ENCODE measurements around the gene SNX19.

The SNX19 gene

DNA sequence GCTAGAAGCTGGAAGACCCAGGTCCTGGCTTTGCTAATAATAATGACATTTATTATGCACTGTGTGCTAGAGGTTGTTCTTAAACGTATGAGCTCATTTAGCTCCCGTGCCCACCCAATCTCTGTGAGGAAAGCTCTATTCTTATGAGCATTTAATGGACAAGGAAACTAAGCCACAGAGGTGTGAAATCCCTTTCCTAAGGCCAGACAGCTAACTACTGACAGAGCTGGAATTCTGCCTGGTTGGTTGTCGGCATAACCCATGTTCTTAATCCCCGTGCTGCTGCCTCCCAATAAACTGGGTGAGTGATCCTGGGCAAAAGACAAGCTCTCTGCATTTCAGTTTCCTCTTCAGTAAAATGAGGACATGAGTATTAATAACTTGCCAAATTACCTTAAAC lies 49.4 kb downstream of the SNX19 start:
- no peaks in the 10 kb centered on the region for H3K36me3 ChIP-seq (replicated peaks; ENCODE audit: low read depth, low read length)
- H3K4me3 ChIP-seq (ENCODE audit: low read length) = no peak overlapping the region
- no peak overlapping the region for H3K9ac ChIP-seq (ENCODE audit: low read length)
- no peaks in the 10 kb centered on the region for H3K27me3 ChIP-seq (ENCODE audit: low read depth, low read length)
- no peaks in the 10 kb centered on the region for H4K20me1 ChIP-seq (ENCODE audit: insufficient read depth, low read length)
- H3K27ac ChIP-seq (ENCODE audit: low read length) = no peak overlapping the region
- no peaks in the 10 kb centered on the region for H3K9me3 ChIP-seq (ENCODE audit: insufficient read depth, low read length)
- no peak for TF ChIP-seq EZH2phosphoT487 (IDR thresholded peaks at IDR 0.05; ENCODE audit: low read depth)
- TF ChIP-seq, protein P1, sequence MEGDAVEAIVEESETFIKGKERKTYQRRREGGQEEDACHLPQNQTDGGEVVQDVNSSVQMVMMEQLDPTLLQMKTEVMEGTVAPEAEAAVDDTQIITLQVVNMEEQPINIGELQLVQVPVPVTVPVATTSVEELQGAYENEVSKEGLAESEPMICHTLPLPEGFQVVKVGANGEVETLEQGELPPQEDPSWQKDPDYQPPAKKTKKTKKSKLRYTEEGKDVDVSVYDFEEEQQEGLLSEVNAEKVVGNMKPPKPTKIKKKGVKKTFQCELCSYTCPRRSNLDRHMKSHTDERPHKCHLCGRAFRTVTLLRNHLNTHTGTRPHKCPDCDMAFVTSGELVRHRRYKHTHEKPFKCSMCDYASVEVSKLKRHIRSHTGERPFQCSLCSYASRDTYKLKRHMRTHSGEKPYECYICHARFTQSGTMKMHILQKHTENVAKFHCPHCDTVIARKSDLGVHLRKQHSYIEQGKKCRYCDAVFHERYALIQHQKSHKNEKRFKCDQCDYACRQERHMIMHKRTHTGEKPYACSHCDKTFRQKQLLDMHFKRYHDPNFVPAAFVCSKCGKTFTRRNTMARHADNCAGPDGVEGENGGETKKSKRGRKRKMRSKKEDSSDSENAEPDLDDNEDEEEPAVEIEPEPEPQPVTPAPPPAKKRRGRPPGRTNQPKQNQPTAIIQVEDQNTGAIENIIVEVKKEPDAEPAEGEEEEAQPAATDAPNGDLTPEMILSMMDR (IDR thresholded peaks at IDR 0.05; ENCODE audit: low read depth, low read length) = no peak
- H3K79me2 ChIP-seq (ENCODE audit: low read length) = no peaks in the 10 kb centered on the region
- H2AFZ ChIP-seq (ENCODE audit: low read depth, low read length) = no peak overlapping the region
- no peak overlapping the region for H3K4me2 ChIP-seq (ENCODE audit: low read length)
- peaks cover under 1% of the 10 kb centered on the region; the same call in 1 of the 2 replicates for H3K4me1 ChIP-seq (ENCODE audit: low read length)

DNA sequence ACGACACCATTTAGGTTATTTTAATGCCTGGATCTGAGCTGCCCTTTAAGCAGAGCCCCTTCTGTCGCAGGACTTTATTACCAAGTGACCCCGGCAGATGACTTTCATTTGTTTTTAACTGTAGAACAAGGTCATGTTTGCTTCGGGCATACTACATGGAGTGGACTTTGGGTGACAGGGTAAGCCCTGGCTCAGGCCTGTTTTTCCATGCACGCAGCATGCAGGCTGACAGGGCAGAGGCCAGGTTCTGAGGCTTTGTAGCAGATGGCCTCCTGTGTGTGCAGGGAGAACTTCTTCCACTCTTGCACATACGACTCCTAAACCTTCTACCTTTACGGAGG lies 50.5 kb downstream of the SNX19 start:
- H3K9ac ChIP-seq (ENCODE audit: low read length) = no peak overlapping the region
- no peaks in the 10 kb centered on the region for H3K36me3 ChIP-seq (replicated peaks; ENCODE audit: low read depth, low read length)
- H3K4me3 ChIP-seq (ENCODE audit: low read length) = no peak overlapping the region
- no peak overlapping the region for H3K27ac ChIP-seq (ENCODE audit: low read length)
- H3K79me2 ChIP-seq (ENCODE audit: low read length) = no peaks in the 10 kb centered on the region
- no peak overlapping the region for H3K4me2 ChIP-seq (ENCODE audit: low read length)
- no peak for TF ChIP-seq EZH2phosphoT487 (IDR thresholded peaks at IDR 0.05; ENCODE audit: low read depth)
- TF ChIP-seq, protein P1 (IDR thresholded peaks at IDR 0.05; ENCODE audit: low read depth, low read length) = no peak
- H3K9me3 ChIP-seq (ENCODE audit: insufficient read depth, low read length) = no peaks in the 10 kb centered on the region
- peaks cover 5% of the 10 kb centered on the region for H3K4me1 ChIP-seq (ENCODE audit: low read length)
- H2AFZ ChIP-seq (ENCODE audit: low read depth, low read length) = no peak overlapping the region
- no peaks in the 10 kb centered on the region for H4K20me1 ChIP-seq (ENCODE audit: insufficient read depth, low read length)
- no peaks in the 10 kb centered on the region for H3K27me3 ChIP-seq (ENCODE audit: low read depth, low read length)

DNA sequence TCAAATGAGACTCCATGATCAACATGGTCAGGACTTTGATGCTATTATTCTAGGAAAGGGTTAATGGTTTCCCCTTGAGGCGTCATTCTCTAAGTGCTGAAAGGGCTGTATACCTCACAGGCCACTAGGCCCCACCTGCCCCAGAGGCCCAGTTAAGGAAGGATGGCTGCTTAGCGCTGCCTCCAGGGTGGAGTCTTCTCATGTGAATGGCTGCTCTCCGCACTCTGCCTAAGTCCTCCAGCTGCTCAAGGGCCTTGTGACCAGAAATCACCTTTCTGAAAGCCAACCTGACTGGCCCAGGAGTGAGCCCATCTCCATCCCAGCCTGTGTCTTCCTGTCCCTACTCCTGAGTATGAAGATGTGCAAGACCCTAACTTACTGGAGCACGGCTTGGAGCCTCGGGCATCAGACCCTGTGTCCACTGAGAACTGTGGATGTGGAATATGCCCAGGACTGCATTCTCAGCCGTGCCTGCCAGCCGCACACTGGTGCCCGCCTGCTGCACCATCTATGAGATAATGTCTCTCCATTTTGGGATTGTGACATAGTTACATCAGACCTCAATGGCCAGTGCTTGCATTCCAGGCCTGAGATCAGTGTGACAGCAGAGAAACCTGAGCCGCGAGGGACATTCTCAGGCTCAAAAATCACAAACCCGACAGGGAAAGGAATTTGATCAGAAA lies 51.0 kb downstream of the SNX19 start:
- Histone ChIP-seq H3K9me3 (ENCODE audit: insufficient read depth, low read length) (no peaks in the 10 kb centered on the region), H3K4me2 (ENCODE audit: low read length) (no peak overlapping the region), H4K20me1 (ENCODE audit: insufficient read depth, low read length) (no peaks in the 10 kb centered on the region), H3K36me3 (replicated peaks; ENCODE audit: low read depth, low read length) (no peaks in the 10 kb centered on the region), H3K79me2 (ENCODE audit: low read length) (no peaks in the 10 kb centered on the region), H3K27ac (ENCODE audit: low read length) (no peak overlapping the region), H3K4me3 (ENCODE audit: low read length) (no peak overlapping the region), H3K9ac (ENCODE audit: low read length) (no peak overlapping the region), H3K27me3 (ENCODE audit: low read depth, low read length) (no peaks in the 10 kb centered on the region), H3K4me1 (ENCODE audit: low read length) (peaks cover 5% of the 10 kb centered on the region), H2AFZ (ENCODE audit: low read depth, low read length) (no peak overlapping the region)
- TF ChIP-seq, protein P1 (IDR thresholded peaks at IDR 0.05; ENCODE audit: low read depth, low read length) = no peak
- no peak for TF ChIP-seq EZH2phosphoT487 (IDR thresholded peaks at IDR 0.05; ENCODE audit: low read depth)

DNA sequence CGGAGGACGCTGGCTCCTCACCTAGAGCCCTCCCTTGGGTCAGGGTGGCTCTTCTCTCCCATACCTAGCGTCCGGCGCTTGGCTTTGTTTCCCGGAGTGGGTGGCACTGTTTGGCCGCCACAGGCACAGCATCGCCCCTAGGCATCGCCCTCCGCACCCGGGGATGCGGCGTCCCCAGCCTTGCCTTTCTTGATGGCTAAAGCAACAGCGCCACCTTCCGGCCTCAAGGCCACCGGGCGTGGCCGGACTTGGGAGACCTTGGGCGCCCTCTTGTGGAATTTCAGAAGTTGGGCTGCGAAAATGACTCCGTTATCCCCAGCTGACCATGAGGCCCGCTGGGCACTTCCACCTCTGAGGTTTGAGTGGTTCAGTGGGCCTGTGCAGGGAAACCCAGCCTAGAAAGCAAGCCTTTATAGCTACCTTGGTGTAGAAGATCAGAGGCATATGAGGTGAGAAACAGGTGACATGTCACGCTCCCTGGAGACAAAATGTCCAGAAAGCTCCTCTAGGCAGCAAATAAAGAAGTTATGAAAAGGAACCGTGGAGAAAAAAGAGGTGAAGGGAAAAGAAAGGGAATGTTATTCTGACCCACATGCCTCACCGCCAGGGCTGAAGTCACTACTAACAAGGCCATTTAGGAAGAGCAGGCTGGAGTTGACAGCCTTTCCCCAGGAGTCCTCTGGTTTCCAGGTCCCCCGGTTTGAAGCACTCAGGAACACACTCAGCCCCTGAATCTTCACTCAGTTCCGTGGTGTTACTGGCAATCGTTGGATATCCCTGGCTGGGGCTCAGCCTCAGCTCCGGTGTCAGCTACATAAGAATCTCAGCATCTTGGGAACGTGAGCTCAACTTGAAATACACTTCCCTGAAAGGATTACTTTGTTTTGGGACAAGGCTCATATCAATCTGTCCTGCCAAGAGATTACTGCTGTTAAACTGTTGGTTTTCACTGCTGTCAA lies 54.1 kb downstream of the SNX19 start:
- Histone ChIP-seq H3K4me3 (ENCODE audit: low read length) (peak overlapping the region; percentile 53), H3K9ac (ENCODE audit: low read length) (no peak overlapping the region), H3K4me1 (ENCODE audit: low read length) (peaks cover 28% of the 10 kb centered on the region), H4K20me1 (ENCODE audit: insufficient read depth, low read length) (no peaks in the 10 kb centered on the region), H3K79me2 (ENCODE audit: low read length) (no peaks in the 10 kb centered on the region), H2AFZ (ENCODE audit: low read depth, low read length) (no peak overlapping the region), H3K4me2 (ENCODE audit: low read length) (peak overlapping the region; percentile 71), H3K27me3 (ENCODE audit: low read depth, low read length) (no peaks in the 10 kb centered on the region), H3K36me3 (replicated peaks; ENCODE audit: low read depth, low read length) (no peaks in the 10 kb centered on the region), H3K27ac (ENCODE audit: low read length) (no peak overlapping the region), H3K9me3 (ENCODE audit: insufficient read depth, low read length) (no peaks in the 10 kb centered on the region)
- TF ChIP-seq EZH2phosphoT487 (IDR thresholded peaks at IDR 0.05; ENCODE audit: low read depth) = no peak
- TF ChIP-seq, protein P1 (IDR thresholded peaks at IDR 0.05; ENCODE audit: low read depth, low read length) = peak; percentile 100

All from OCI-LY3 (cell line).